GM19324 (cell line): ENCODE measurements around the gene SYT8.

Experiments
- ATAC-seq: cut with Tn5 transposase; IDR thresholded peaks from one replicate; pipeline ENCODE4 v1.9.1; 2021; ENCODE audit warnings: mild to moderate bottlenecking, moderate library complexity; ENCODE audit not compliant: unreplicated experiment, low FRiP score

The SYT8 gene

GRCh38 chr11:1831338-1832210 lies 3.2 kb upstream of the SYT8 start:
- no peak for ATAC-seq

DNA sequence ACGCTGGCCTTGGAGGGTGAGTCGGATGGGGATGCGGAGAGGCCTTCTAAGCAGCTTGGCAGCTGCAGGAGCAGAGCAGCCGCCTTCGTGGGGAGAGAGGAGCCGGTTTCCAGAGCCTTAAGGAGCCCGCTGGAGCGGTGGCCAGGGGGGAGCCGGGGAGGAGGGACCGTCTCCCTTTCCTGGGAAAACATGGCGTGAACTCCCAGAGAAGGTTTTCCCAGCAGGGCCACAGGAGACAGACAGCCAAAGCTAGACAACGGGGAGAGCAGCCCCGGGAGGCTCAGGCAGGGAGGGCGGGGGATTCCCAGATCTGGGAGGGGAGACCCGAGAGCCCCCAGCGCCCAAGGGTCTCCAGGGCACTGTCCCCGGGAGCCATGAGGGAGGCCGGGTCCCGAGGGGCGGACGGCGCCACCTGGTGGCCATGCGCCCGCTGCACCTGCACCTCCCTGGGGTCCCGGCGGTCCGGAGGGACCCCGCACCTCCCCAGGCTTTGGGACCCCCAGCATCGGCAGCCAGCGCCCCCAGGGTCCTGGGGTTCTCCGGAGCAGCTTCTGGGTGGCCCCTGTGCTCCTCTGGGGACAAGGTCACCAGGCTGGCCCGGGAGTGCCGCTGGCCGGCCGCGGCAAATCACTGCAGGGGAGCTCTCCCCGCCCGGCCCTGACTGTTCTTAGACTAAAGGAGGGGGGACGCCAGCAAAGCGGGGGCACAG lies 2.4 kb upstream of the SYT8 start:
- ATAC-seq, result no peak

- no peak for ATAC-seq
These were observed 1.9 kb upstream of the SYT8 start for GRCh38 chr11:1832920-1833295.

GRCh38 chr11:1834062-1834610 lies 654 bp upstream of the SYT8 start:
- ATAC-seq, result no peak

GRCh38 chr11:1835671-1836010 lies 851 bp downstream of the SYT8 start:
- ATAC-seq, result no peak

DNA sequence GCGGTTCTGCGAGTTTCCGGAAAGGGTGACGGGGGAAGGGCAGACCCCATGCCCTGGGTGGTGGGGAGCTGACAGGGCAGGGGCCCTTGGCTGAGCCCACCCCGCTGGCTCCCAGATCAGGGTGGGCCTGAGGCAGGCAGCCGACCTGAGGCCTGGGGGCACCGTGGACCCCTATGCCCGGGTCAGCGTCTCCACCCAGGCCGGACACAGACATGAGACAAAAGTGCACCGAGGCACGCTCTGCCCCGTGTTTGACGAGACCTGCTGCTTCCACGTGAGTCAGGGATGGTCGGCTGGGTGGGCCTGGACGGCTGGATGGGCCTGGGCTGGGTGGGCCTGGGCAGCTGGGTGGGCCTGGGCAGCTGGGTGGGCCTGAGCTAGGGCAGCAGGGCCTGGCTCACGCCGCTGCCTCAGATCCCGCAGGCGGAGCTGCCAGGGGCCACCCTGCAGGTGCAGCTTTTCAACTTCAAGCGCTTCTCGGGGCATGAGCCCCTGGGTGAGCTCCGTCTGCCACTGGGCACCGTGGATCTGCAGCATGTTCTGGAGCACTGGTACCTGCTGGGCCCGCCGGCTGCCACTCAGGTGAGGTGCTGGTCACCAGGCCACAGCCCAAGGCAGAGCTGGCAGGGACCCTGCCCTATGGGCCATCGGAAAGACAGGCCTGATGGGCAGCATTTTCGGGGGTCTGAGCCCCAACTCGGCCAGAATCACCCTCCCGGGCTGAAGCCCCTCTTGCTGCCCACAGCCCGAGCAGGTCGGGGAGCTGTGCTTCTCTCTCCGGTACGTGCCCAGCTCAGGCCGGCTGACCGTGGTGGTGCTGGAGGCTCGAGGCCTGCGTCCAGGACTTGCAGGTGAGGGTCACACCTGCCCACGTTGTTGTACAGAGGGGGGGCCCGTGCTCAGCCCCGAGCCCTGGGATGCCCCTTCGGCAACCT lies 1.5 kb downstream of the SYT8 start:
- ATAC-seq, result no peak

DNA sequence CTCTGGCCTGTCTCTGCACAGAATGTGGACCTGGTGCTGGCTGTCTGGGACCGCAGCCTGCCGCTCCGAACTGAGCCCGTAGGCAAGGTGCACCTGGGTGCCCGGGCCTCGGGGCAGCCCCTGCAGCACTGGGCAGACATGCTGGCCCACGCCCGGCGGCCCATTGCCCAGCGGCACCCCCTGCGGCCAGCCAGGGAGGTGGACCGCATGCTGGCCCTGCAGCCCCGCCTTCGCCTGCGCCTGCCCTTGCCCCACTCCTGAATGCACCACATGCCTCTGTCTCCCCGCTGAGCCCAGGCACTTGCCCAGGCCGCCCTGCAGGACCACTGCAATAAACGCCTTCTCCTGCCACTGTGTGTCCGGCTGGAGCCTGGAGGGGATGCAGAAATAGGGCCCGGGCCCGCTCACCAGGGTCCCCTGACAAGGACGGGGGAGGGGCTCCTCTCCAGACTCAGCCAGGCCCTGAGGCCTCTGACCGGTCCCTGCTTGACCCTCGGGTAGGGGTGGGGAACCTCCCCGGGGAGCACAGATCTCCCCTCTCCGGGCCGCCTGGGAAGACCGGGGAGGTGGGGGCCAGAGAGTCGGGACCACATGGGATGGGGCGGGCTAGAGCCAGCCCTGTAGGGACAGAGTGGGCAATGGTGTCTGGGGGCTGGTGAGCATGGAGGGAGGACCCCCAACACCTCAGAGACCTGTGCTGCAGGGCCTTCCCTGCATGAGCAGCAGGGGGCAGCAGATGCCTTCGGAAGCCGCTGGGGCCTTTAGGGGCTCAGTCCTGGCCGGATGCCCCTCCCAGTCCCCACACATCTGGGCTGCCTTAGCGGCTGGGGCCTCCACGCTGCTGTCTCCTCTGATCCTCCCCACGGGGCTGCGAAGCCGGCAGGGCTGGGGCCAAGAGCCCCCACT lies 2.6 kb downstream of the SYT8 start:
- ATAC-seq, result no peak

GRCh38 chr11:1838077-1838425 lies 3.3 kb downstream of the SYT8 start:
- no peak for ATAC-seq

- ATAC-seq, result no peak
These were observed 3.8 kb downstream of the SYT8 start, which contains the start of gene TNNI2 for GRCh38 chr11:1838426-1839144. Gene TNNI2, plus strand, starts transcription at chr11:1838981. Its CDS starts 716 bp downstream, at chr11:1839697.

- no peak for ATAC-seq
These were observed 4.6 kb downstream of the SYT8 start for GRCh38 chr11:1839204-1839923.

GRCh38 chr11:1839924-1840779 lies 5.4 kb downstream of the SYT8 start:
- no peak for ATAC-seq

GRCh38 chr11:1840780-1841480 lies 6.1 kb downstream of the SYT8 start:
- no peak for ATAC-seq

DNA sequence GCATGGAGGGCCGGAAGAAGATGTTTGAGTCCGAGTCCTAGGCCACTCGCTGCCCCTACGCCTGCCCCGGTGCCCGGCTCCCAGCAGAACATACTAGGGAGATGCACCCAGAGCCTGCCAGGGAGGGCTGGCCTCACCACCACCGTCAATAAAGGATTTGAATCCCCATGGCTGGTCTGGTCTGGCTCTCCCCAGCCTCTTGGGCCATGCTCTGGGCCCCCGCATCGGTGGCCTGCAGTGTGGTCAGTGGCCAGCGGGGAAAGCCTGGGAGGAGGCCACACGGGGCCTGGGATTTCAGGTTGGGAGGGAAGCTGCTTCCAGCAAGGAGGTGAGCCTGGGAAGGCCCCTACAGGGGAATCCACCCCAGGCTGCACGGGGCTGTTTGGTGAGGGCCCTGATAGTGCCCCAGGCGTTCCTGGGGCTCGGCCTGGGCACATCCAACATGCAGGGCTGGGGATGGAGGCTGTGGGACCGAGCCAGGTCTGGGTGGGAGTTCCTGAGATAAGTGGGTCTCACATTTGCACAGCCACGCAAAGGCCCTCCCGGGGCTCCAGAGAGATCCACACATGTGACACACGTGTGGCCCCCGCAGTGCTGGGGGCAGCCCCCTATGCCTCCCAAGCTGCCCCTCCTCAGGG lies 6.8 kb downstream of the SYT8 start:
- ATAC-seq, result no peak

DNA sequence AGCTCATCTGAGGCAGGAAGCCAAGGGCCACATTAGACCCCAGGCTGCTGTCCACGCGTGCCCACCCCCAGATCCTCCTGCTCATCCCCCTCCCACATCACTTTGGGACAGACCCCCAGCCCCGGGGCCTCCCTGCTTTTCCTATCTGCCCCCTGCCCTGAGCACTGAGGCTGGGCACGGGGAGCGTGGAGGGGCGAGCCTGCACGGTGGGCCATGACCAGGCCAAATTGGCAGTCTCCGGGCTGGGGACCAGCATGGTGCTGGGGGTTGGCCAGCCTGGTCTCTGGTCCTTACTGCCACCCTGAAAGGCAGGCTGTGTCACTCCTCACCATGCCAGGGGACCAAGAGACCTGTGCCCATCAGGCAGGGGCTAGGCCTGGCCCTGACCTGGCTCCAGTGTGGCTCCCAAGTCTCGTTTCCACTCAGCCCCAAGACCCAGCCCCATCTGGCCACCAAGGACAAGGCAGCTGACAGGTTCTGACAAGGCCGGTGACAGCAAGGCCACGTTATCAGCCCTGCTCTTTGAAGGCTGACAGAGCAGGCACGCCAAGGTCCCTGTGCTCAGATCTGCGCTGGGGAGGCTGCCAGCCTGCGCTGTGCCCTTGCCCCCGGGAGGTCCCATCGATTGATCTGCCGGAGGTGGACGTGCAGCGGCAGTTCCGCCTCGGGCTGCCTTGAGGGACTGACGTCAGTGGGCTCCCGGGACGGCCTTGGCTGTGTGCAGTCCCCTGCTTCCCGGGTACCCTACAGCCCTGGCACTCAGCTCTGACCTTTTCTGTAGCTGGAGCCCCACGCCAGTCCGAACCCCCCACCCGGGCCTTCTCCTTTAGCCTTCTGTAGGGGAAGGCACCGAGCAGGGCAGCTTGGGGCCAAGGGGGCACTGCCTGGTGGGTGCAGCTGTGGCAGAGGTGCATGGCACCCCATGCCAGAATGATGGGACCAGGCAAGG lies 7.6 kb downstream of the SYT8 start:
- ATAC-seq, result no peak

DNA sequence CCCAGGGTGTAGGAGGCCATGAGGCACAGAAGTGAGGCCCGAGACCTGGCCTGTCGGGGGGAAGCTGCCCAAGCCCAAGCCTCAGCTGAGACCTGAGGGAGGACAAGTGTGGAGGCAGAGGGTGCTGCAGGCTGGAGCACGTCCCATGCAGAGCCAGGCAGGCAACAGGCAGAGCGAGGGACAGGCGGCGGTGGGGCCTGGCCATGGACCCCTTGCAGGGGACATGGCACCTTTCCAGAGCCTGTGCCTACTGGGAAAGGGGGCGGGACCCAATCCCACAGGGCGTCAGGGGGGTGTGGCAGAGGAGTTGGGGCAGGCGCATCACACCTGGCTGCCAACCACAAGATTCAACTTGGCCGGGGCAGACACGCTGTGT lies 8.3 kb downstream of the SYT8 start:
- ATAC-seq, result no peak
